ENCODE data around the gene LGALS9.

Gene LGALS9

DNA sequence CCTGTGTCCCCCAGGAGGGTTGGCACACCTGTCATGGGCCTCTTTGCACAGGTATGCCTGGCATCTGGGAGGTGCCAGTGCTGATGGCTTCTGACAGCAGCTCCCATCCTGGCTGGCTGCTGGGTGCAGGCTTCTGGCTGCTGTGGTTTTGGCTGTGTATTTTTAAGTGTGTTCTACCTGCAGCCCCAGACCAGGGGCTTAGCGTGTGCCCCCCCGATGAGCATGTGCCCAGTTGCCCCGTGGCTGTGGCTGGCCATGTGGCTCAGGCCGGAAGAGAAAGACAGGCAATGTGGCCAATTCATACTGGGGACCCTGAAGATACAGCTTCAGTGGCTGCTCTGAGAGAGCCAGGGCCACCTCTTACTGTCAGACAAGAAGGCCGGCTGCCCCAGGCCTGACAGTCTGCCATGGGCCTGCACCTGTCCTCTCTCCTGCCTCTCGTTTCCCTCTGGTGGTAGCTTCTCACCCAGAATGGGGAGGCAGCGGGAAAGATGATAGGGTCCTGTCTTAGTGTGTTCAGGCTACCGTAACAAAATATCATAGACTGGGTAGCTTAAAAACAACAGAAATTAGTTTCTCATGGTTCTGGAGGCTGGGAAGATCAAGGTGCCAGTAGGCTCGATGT, 37.6 kb upstream of the LGALS9 start:
- Histone ChIP-seq H2AFZ (ENCODE audit: low read depth, low read length) (no peak overlapping the region), H3K4me1 (ENCODE audit: low read length) (no peaks in the 10 kb centered on the region), H3K27me3 (ENCODE audit: low read depth, low read length) (peaks cover 43% of the 10 kb centered on the region), H3K27ac (ENCODE audit: low read length) (no peak overlapping the region), H3K4me3 (ENCODE audit: low read length) (no peak overlapping the region), H3K36me3 (replicated peaks; ENCODE audit: low read depth, low read length) (no peaks in the 10 kb centered on the region), H3K9me3 (ENCODE audit: insufficient read depth, low read length) (no peaks in the 10 kb centered on the region), H3K79me2 (ENCODE audit: low read length) (no peaks in the 10 kb centered on the region), H4K20me1 (ENCODE audit: insufficient read depth, low read length) (no peaks in the 10 kb centered on the region), H3K9ac (ENCODE audit: low read length) (no peak overlapping the region), H3K4me2 (ENCODE audit: low read length) (no peak overlapping the region)
- TF ChIP-seq, protein P1, sequence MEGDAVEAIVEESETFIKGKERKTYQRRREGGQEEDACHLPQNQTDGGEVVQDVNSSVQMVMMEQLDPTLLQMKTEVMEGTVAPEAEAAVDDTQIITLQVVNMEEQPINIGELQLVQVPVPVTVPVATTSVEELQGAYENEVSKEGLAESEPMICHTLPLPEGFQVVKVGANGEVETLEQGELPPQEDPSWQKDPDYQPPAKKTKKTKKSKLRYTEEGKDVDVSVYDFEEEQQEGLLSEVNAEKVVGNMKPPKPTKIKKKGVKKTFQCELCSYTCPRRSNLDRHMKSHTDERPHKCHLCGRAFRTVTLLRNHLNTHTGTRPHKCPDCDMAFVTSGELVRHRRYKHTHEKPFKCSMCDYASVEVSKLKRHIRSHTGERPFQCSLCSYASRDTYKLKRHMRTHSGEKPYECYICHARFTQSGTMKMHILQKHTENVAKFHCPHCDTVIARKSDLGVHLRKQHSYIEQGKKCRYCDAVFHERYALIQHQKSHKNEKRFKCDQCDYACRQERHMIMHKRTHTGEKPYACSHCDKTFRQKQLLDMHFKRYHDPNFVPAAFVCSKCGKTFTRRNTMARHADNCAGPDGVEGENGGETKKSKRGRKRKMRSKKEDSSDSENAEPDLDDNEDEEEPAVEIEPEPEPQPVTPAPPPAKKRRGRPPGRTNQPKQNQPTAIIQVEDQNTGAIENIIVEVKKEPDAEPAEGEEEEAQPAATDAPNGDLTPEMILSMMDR (IDR thresholded peaks at IDR 0.05; ENCODE audit: low read depth, low read length), result no peak
- TF ChIP-seq EZH2phosphoT487 (IDR thresholded peaks at IDR 0.05; ENCODE audit: low read depth), result no peak

DNA sequence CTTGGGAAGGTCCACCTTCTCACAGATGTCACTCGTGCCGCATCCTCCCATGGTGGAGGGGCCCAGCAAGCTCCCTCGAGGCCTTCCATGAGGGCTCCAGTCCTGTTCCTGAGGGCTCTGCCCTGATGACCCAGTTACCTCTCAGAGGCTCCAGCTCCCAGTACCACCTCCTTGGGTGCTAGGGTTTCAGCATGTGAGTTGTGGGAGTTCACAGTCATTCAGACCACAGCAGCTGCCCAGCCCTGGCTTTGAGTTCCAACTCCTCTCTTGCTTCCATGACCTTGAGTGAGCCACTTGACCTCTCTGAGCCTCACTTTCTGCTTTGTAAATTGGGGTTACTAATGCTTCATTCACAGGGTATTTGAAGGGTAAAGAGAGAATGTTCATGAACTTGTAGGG, 37.1 kb upstream of the LGALS9 start:
- no peaks in the 10 kb centered on the region for H3K79me2 ChIP-seq (ENCODE audit: low read length)
- no peak overlapping the region for H3K4me3 ChIP-seq (ENCODE audit: low read length)
- no peak for TF ChIP-seq EZH2phosphoT487 (IDR thresholded peaks at IDR 0.05; ENCODE audit: low read depth)
- TF ChIP-seq, protein P1 (IDR thresholded peaks at IDR 0.05; ENCODE audit: low read depth, low read length), result no peak
- H3K4me2 ChIP-seq (ENCODE audit: low read length), result no peak overlapping the region
- H3K4me1 ChIP-seq (ENCODE audit: low read length), result no peaks in the 10 kb centered on the region
- no peak overlapping the region for H3K9ac ChIP-seq (ENCODE audit: low read length)
- no peaks in the 10 kb centered on the region for H3K9me3 ChIP-seq (ENCODE audit: insufficient read depth, low read length)
- no peak overlapping the region for H2AFZ ChIP-seq (ENCODE audit: low read depth, low read length)
- no peaks in the 10 kb centered on the region for H4K20me1 ChIP-seq (ENCODE audit: insufficient read depth, low read length)
- no peaks in the 10 kb centered on the region for H3K36me3 ChIP-seq (replicated peaks; ENCODE audit: low read depth, low read length)
- no peak overlapping the region for H3K27ac ChIP-seq (ENCODE audit: low read length)
- peaks cover 43% of the 10 kb centered on the region for H3K27me3 ChIP-seq (ENCODE audit: low read depth, low read length)

DNA sequence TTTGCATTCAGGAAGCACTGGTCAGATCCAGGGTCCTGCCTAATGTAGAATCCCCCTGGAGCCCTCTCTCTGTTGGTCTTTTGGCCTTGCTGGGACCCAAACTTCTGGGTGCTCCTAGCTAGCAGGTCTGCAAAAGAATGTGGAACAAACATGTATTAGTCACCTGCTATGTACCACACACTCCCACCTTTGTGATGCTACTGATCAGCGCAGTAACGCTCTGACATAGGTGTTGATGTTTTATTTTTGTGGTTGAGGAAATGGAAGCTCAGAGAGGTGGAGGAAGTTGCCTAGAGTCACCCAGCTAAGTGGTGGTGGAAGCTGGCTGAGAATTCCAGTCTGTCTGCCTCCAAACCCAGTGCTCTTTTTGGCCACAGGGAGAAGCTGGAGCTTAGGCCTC, 35.8 kb upstream of the LGALS9 start:
- H3K4me3 ChIP-seq (ENCODE audit: low read length), result no peak overlapping the region
- no peak overlapping the region for H2AFZ ChIP-seq (ENCODE audit: low read depth, low read length)
- no peaks in the 10 kb centered on the region for H4K20me1 ChIP-seq (ENCODE audit: insufficient read depth, low read length)
- H3K9me3 ChIP-seq (ENCODE audit: insufficient read depth, low read length), result no peaks in the 10 kb centered on the region
- no peak overlapping the region for H3K4me2 ChIP-seq (ENCODE audit: low read length)
- H3K27me3 ChIP-seq (ENCODE audit: low read depth, low read length), result peaks cover 34% of the 10 kb centered on the region
- TF ChIP-seq EZH2phosphoT487 (IDR thresholded peaks at IDR 0.05; ENCODE audit: low read depth), result no peak
- TF ChIP-seq, protein P1 (IDR thresholded peaks at IDR 0.05; ENCODE audit: low read depth, low read length), result no peak
- no peak overlapping the region for H3K9ac ChIP-seq (ENCODE audit: low read length)
- H3K4me1 ChIP-seq (ENCODE audit: low read length), result no peaks in the 10 kb centered on the region
- no peaks in the 10 kb centered on the region for H3K79me2 ChIP-seq (ENCODE audit: low read length)
- H3K36me3 ChIP-seq (replicated peaks; ENCODE audit: low read depth, low read length), result no peaks in the 10 kb centered on the region
- H3K27ac ChIP-seq (ENCODE audit: low read length), result no peak overlapping the region

DNA sequence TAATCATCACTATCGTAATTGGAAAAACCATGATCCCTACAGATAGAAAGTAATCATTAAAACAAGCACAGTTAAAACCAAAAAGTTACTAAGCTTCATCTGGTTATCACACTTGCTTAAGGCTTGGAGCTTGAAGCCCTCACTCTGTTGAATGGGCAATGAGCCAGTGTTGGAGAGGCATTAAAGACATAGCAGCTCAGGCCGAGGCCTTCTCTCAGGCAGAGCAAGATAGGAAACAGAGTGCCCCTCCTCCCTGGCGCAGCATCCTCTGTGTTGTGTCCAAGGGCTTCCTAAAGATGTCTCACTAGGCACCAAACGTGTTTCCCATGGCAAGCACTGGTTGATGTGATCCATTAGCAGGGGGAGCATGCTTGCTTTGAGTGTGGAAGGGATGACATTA, 34.9 kb upstream of the LGALS9 start:
- no peak overlapping the region for H3K4me3 ChIP-seq (ENCODE audit: low read length)
- no peaks in the 10 kb centered on the region for H3K9me3 ChIP-seq (ENCODE audit: insufficient read depth, low read length)
- H3K4me2 ChIP-seq (ENCODE audit: low read length), result no peak overlapping the region
- H4K20me1 ChIP-seq (ENCODE audit: insufficient read depth, low read length), result no peaks in the 10 kb centered on the region
- H3K79me2 ChIP-seq (ENCODE audit: low read length), result no peaks in the 10 kb centered on the region
- H3K27ac ChIP-seq (ENCODE audit: low read length), result no peak overlapping the region
- H3K36me3 ChIP-seq (replicated peaks; ENCODE audit: low read depth, low read length), result no peaks in the 10 kb centered on the region
- peaks cover 25% of the 10 kb centered on the region for H3K27me3 ChIP-seq (ENCODE audit: low read depth, low read length)
- TF ChIP-seq EZH2phosphoT487 (IDR thresholded peaks at IDR 0.05; ENCODE audit: low read depth), result no peak
- TF ChIP-seq, protein P1 (IDR thresholded peaks at IDR 0.05; ENCODE audit: low read depth, low read length), result no peak
- no peaks in the 10 kb centered on the region for H3K4me1 ChIP-seq (ENCODE audit: low read length)
- H2AFZ ChIP-seq (ENCODE audit: low read depth, low read length), result no peak overlapping the region
- no peak overlapping the region for H3K9ac ChIP-seq (ENCODE audit: low read length)
